HepG2 (cell line): ENCODE measurements around the gene NECTIN2. TPM values are rescaled to one million over a fixed set of nuclear protein-coding genes. Genes with fewer than 3 reads are reported as not detected.

ENCODE experiments used
- ATAC-seq: fragments of 200-7000 bp; cut with Tn5 transposase; 3 replicates; pipeline ENCODE4 v1.9.1; 2020; ENCODE audit warnings: mild to moderate bottlenecking, moderate library complexity
- BruUV-seq: library from RNA; stranded (reverse); fragments of 400-500 nt; replicated peaks from 2 replicates; lab custom pipeline; 2021; lab: Mats Ljungman, UMichigan
- CTCF ChIA-PET: fragments of 300-600 bp; formaldehyde crosslinking; extraction: SDS; loops from one replicate; lab custom pipeline; 2021; ENCODE audit warnings: low total read pairs, inconsistent platforms, low intra/inter-chr PET ratio; lab: Yijun Ruan, JAX
- POLR2A ChIA-PET: fragments of 350-600 bp; sonication (Branson Sonifier 250); formaldehyde crosslinking; loops from one replicate; lab custom pipeline; 2020; ENCODE audit warnings: antibody characterized with exemption, inconsistent platforms; lab: Yijun Ruan, JAX
- DNase-seq: peaks from one replicate; pipeline ENCODE4 v3.0.0-alpha.2; 2015; ENCODE audit warnings: low spot score
- FAIRE-seq: peaks from 3 replicates; lab custom pipeline; 2011; peaks lifted over from hg19 to GRCh38; lab: Jason Lieb, UNC
- H2AFZ ChIP-seq: one replicate; pipeline ENCODE4 v1.6.1; 2011; ENCODE audit warnings: low read length, inconsistent platforms
- H3K27ac ChIP-seq: fragments of 300-600 bp; 3 replicates; pipeline ENCODE4 v1.8.0; 2011; ENCODE audit warnings: mixed run types, mild to moderate bottlenecking, mixed read lengths, low read length, inconsistent platforms; ENCODE audit not compliant: insufficient read depth; ENCODE audit errors: extremely low read length
- H3K27me3 ChIP-seq, 2 experiments: fragments of 200-600 bp in 1 of 2; 2 replicates in 1 of 2; 3 replicates in 1 of 2; pipeline versions ENCODE4 v1.6.0 to v1.8.0; 2011; ENCODE audit warnings: low read length in 2 of 2, mild to moderate bottlenecking in 2 of 2, moderate library complexity in 2 of 2, inconsistent platforms in 1 of 2; ENCODE audit not compliant: insufficient read depth in 2 of 2, control insufficient read depth in 1 of 2
- H3K36me3 ChIP-seq, 2 experiments: fragments of 200-600 bp in 1 of 2; replicated peaks in 1 of 2; 2 replicates in 1 of 2; 3 replicates in 1 of 2; pipeline versions ENCODE4 v1.5.1 to v1.8.0; 2011; ENCODE audit warnings: low read length in 2 of 2, inconsistent platforms in 1 of 2; ENCODE audit not compliant: insufficient read depth in 2 of 2, control insufficient read depth in 1 of 2
- H3K4me1 ChIP-seq: 2 replicates; pipeline ENCODE4 v1.5.1; 2012; ENCODE audit warnings: low read length, inconsistent platforms; ENCODE audit not compliant: insufficient read depth
- H3K4me2 ChIP-seq: 2 replicates; pipeline ENCODE4 v1.6.0; 2011; ENCODE audit warnings: low read depth, low read length, inconsistent platforms
- H3K4me3 ChIP-seq, 3 experiments: fragments of 200-600 bp in 1 of 3; sonication (generic), shearing (Covaris generic) in 1 of 3; replicated peaks in 1 of 3; 2 replicates each; pipeline ENCODE4 v1.5.1; 2011 to 2016; ENCODE audit warnings: low read length in 3 of 3, inconsistent platforms in 2 of 3, low read depth in 2 of 3, mild to moderate bottlenecking in 2 of 3, control low read depth in 1 of 3, mixed read lengths in 1 of 3; ENCODE audit not compliant: insufficient read depth in 1 of 3
- H3K79me2 ChIP-seq: one replicate; pipeline ENCODE4 v1.6.1; 2011; ENCODE audit warnings: low read length, inconsistent platforms; ENCODE audit not compliant: insufficient read depth
- H3K9ac ChIP-seq: 2 replicates; pipeline ENCODE4 v1.6.0; 2011; ENCODE audit warnings: mild to moderate bottlenecking, low read depth, low read length, inconsistent platforms; ENCODE audit not compliant: insufficient read depth
- H3K9me3 ChIP-seq: 2 replicates; pipeline ENCODE4 v1.5.1; 2012; ENCODE audit warnings: mild to moderate bottlenecking, low read length
- H4K20me1 ChIP-seq: 2 replicates; pipeline ENCODE4 v1.6.0; 2011; ENCODE audit warnings: inconsistent platforms, mild to moderate bottlenecking, low read length, moderate library complexity; ENCODE audit not compliant: insufficient read depth
- ELF4 ChIP-seq: sonication (generic); formaldehyde crosslinking; IDR thresholded peaks from 2 replicates; pipeline ENCODE4 v1.5.0; 2020; ENCODE audit warnings: missing genetic modification reagents, mild to moderate bottlenecking, moderate library complexity, borderline replicate concordance
- FOXK1 ChIP-seq: sonication (generic); formaldehyde crosslinking; IDR thresholded peaks from 2 replicates; pipeline ENCODE4 v1.4.0; 2020; ENCODE audit warnings: low read depth, missing genetic modification reagents, borderline replicate concordance
- KDM3A ChIP-seq: IDR thresholded peaks from 2 replicates; pipeline ENCODE4 v1.6.1; 2018; ENCODE audit warnings: low read depth, missing compliant biosample characterization
- MTA1 ChIP-seq: sonication (generic); formaldehyde crosslinking; IDR thresholded peaks from 2 replicates; pipeline ENCODE4 v1.4.0; 2020; ENCODE audit warnings: missing genetic modification reagents, mild to moderate bottlenecking, borderline replicate concordance
- NFE2 ChIP-seq: sonication (generic); formaldehyde crosslinking; IDR thresholded peaks from 2 replicates; pipeline ENCODE4 v1.4.0; 2020; ENCODE audit warnings: missing genetic modification reagents
- ZNF234 ChIP-seq: sonication (generic); formaldehyde crosslinking; conservative IDR thresholded peaks from 2 replicates; pipeline ENCODE4 v1.5.1; 2020; ENCODE audit warnings: mild to moderate bottlenecking, missing genetic modification reagents
- ZNF263 ChIP-seq: sonication (generic); formaldehyde crosslinking; IDR thresholded peaks from 2 replicates; pipeline ENCODE4 v1.4.0; 2020; ENCODE audit warnings: missing genetic modification reagents
- ZNF841 ChIP-seq: sonication (generic); formaldehyde crosslinking; IDR thresholded peaks from 2 replicates; pipeline ENCODE4 v1.8.1; 2023; ENCODE audit warnings: missing genetic modification reagents, borderline replicate concordance
- ZNF850 ChIP-seq: sonication (generic); formaldehyde crosslinking; conservative IDR thresholded peaks from 2 replicates; pipeline ENCODE4 v1.9.0; 2021; ENCODE audit warnings: mild to moderate bottlenecking, missing genetic modification reagents
- WGBS: methylation state at CpG from one replicate; pipeline ENCODE4 v1.1.6; 2017; ENCODE audit warnings: low lambda C conversion rate; 5-methylcytosine and 5-hydroxymethylcytosine counted together
- in situ Hi-C: cut with HindIII; loops from 2 replicates; pipeline ENCODE4 v1.10.0; 2017; ENCODE audit warnings: low pct_unique_long_range_greater_than_20kb; ENCODE audit not compliant: extremely low pct_ligation_motif_present
- intact Hi-C: fragments of 100-400 bp; cut with micrococcal nuclease; formaldehyde crosslinking; loops from one replicate; pipeline ENCODE4 v1.10.0; 2022; ENCODE audit not compliant: unreplicated experiment
- polyA plus RNA-seq, 8 experiments: library from polyadenylated mRNA; depleted of rRNA in 3 of 8; stranded (reverse) in 7 of 8; unstranded in 1 of 8; fragments of >200 nt; fragmentation: Illumina TruSeq in 4 of 8; extraction: Trizol in 4 of 8; gene quantifications; 2 replicates each; pipeline versions ENCODE4 v1.2.1 to v1.2.3, GENCODE V29; 2011 to 2016; ENCODE audit warnings: low read depth in 4 of 8, missing spikeins in 1 of 8, mixed read lengths in 1 of 8; ENCODE audit not compliant: insufficient read depth in 1 of 8
- total RNA-seq, 5 experiments: library from RNA; depleted of rRNA; stranded (reverse); fragments of >200 nt; fragmentation: Illumina TruSeq; extraction: Trizol; gene quantifications; 2 replicates each; pipeline ENCODE4 v1.2.3, GENCODE V29; 2016; ENCODE audit warnings: low read depth in 1 of 5
- TF ChIP-seq, protein P1 (sequence below): sonication (generic); formaldehyde crosslinking; IDR thresholded peaks from 2 replicates; pipeline ENCODE4 v1.5.1; 2020; ENCODE audit warnings: mild to moderate bottlenecking, missing genetic modification reagents, moderate library complexity
- TF ChIP-seq, protein P2 (sequence below): sonication (generic); formaldehyde crosslinking; IDR thresholded peaks from 2 replicates; pipeline ENCODE4 v1.8.0; 2022; ENCODE audit warnings: mild to moderate bottlenecking, missing genetic modification reagents

Gene NECTIN2
- total and polyA plus RNA-seq, 2 of the 13 experiments (the other 11 are each of a cell fraction or from before 2014, with no cell fraction given) = 75.4 to 114 TPM

DNA sequence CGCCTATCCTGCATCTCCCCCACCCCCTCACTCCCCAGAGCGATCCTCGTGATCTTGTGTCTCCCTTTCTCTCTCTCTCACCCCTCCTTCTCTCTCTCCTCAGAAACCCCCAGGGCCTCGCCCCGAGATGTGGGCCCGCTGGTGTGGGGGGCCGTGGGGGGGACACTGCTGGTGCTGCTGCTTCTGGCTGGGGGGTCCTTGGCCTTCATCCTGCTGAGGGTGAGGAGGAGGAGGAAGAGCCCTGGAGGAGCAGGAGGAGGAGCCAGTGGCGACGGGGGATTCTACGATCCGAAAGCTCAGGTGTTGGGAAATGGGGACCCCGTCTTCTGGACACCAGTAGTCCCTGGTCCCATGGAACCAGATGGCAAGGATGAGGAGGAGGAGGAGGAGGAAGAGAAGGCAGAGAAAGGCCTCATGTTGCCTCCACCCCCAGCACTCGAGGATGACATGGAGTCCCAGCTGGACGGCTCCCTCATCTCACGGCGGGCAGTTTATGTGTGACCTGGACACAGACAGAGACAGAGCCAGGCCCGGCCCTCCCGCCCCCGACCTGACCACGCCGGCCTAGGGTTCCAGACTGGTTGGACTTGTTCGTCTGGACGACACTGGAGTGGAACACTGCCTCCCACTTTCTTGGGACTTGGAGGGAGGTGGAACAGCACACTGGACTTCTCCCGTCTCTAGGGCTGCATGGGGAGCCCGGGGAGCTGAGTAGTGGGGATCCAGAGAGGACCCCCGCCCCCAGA is 32.2 kb downstream of the NECTIN2 start:
- H3K4me3 ChIP-seq = no peak overlapping the region
- in situ Hi-C loops = no loop called here

DNA sequence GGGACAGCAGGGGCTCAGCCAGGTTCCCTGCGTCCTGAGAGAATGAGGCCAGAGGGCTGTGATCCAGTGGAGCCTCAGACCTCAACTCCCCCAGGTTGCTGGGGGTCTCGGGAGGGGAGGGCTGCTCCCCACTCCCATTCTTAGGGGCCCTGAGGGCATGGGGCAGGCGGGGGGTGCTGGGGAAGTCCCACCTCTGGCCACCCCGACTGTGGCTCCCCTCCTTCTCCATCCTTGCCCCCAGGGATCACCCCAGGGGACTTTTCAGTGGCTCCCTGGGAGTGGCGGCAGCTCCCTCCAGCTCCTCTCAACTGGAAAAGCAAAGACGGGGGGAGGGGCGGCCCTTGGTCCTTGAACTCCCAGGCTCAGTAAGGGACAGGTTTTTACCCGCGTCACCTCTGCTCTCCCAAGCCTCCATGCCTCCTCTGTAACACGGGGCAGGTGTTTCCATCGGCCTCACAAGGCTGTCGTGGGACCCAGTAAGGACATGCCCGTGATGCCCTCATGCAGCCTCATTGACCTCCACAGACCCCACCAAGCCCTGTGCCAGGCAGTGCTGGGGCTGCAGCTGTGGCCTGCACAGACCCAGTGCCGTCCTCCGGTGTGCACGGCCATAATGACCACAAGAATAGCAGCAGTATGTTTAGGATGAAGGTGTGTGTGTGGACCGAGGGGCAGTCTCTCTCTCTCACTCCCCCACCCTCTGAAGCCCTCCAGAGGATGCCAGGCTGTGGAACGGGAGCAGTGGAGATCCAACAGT is 33.4 kb downstream of the NECTIN2 start:
- H3K4me3 ChIP-seq = no peak overlapping the region
- ATAC-seq (peak; percentile 14; the same call in 2 of the 3 replicates), DNase-seq (no peak), FAIRE-seq (no peak)
- in situ Hi-C loops = no loop called here
- H3K27ac ChIP-seq = peak overlapping the region; percentile 35
- H3K36me3 ChIP-seq = peaks cover 20 to 49% of the 10 kb centered on the region in 2 experiments
- H3K4me1 ChIP-seq = peaks cover 27% of the 10 kb centered on the region
- 83% methylated on average over 8 of the region's 18 CpGs for WGBS
- BruUV-seq = no TSS peak
- no peak overlapping the region for H2AFZ ChIP-seq
- H3K9me3 ChIP-seq = no peaks in the 10 kb centered on the region
- no peaks in the 10 kb centered on the region for H3K79me2 ChIP-seq
- no peaks in the 10 kb centered on the region for H3K27me3 ChIP-seq
- 0 out of 2 replicates have a peak overlapping the region, but pooled peaks have one; percentile 15 for H3K9ac ChIP-seq
- CTCF ChIA-PET = no interaction called here
- no peak overlapping the region for H3K4me2 ChIP-seq
- no peaks in the 10 kb centered on the region for H4K20me1 ChIP-seq
- intact Hi-C loops = no loop called here
- POLR2A ChIA-PET = interaction anchor here (1.3 kb wide), 1 partner anchor 11 kb away, joined by 6 read pairs; the partner anchor contains the start of gene TOMM40
- no peak for TF ChIP-seq ZNF850 (CRISPR knock-in tag)
- TF ChIP-seq, protein P1, sequence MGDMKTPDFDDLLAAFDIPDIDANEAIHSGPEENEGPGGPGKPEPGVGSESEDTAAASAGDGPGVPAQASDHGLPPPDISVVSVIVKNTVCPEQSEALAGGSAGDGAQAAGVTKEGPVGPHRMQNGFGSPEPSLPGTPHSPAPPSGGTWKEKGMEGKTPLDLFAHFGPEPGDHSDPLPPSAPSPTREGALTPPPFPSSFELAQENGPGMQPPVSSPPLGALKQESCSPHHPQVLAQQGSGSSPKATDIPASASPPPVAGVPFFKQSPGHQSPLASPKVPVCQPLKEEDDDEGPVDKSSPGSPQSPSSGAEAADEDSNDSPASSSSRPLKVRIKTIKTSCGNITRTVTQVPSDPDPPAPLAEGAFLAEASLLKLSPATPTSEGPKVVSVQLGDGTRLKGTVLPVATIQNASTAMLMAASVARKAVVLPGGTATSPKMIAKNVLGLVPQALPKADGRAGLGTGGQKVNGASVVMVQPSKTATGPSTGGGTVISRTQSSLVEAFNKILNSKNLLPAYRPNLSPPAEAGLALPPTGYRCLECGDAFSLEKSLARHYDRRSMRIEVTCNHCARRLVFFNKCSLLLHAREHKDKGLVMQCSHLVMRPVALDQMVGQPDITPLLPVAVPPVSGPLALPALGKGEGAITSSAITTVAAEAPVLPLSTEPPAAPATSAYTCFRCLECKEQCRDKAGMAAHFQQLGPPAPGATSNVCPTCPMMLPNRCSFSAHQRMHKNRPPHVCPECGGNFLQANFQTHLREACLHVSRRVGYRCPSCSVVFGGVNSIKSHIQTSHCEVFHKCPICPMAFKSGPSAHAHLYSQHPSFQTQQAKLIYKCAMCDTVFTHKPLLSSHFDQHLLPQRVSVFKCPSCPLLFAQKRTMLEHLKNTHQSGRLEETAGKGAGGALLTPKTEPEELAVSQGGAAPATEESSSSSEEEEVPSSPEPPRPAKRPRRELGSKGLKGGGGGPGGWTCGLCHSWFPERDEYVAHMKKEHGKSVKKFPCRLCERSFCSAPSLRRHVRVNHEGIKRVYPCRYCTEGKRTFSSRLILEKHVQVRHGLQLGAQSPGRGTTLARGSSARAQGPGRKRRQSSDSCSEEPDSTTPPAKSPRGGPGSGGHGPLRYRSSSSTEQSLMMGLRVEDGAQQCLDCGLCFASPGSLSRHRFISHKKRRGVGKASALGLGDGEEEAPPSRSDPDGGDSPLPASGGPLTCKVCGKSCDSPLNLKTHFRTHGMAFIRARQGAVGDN (CRISPR knock-in tag) = peak; percentile 35; the same call in 1 of the 2 replicates
- TF ChIP-seq KDM3A = no peak
- TF ChIP-seq ZNF234 = no peak
- no peak for TF ChIP-seq MTA1
- TF ChIP-seq ZNF263 = peak; percentile 14; the same call in 1 of the 2 replicates
- TF ChIP-seq NFE2 (CRISPR knock-in tag) = no peak

More for the DNA sequence above, 32.2 kb downstream of the NECTIN2 start:
- ATAC-seq (no peak), DNase-seq (no peak)
- Histone ChIP-seq H3K79me2 (no peaks in the 10 kb centered on the region), H2AFZ (no peak overlapping the region)
- CTCF ChIA-PET = no interaction called here
- TF ChIP-seq, protein P2, sequence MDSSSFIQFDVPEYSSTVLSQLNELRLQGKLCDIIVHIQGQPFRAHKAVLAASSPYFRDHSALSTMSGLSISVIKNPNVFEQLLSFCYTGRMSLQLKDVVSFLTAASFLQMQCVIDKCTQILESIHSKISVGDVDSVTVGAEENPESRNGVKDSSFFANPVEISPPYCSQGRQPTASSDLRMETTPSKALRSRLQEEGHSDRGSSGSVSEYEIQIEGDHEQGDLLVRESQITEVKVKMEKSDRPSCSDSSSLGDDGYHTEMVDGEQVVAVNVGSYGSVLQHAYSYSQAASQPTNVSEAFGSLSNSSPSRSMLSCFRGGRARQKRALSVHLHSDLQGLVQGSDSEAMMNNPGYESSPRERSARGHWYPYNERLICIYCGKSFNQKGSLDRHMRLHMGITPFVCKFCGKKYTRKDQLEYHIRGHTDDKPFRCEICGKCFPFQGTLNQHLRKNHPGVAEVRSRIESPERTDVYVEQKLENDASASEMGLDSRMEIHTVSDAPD (CRISPR knock-in tag) = no peak
- TF ChIP-seq ELF4 (CRISPR knock-in tag) = no peak
- TF ChIP-seq ZNF841 (CRISPR knock-in tag) = no peak
- no peak for TF ChIP-seq FOXK1 (CRISPR knock-in tag)
- TF ChIP-seq, all 625 proteins: peak for 0
- no TSS peak for BruUV-seq
- POLR2A ChIA-PET = interaction anchor here (1.3 kb wide), 1 partner anchor 12 kb away, joined by 6 read pairs; the partner anchor contains the start of gene TOMM40
- Histone ChIP-seq H3K27ac (no peak overlapping the region), H3K36me3 (peaks cover 30 to 61% of the 10 kb centered on the region in 2 experiments), H3K9ac (no peak overlapping the region), H3K4me2 (no peak overlapping the region), H3K9me3 (no peaks in the 10 kb centered on the region), H3K27me3 (no peaks in the 10 kb centered on the region), H4K20me1 (no peaks in the 10 kb centered on the region), H3K4me1 (peaks cover 15% of the 10 kb centered on the region)
- intact Hi-C loops = no loop called here
- no peak for FAIRE-seq
- WGBS = 97% methylated on average over 16 of the region's 26 CpGs
